Activated naive CD4-positive, alpha-beta T cell (primary cell): ENCODE measurements around the gene CXCL14.

ENCODE experiments used
- DNase-seq, 4 experiments: peaks; one replicate each; lab custom pipeline; 2025; lab: John Stamatoyannopoulos, UW

The CXCL14 gene, protein sequence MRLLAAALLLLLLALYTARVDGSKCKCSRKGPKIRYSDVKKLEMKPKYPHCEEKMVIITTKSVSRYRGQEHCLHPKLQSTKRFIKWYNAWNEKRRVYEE

DNA sequence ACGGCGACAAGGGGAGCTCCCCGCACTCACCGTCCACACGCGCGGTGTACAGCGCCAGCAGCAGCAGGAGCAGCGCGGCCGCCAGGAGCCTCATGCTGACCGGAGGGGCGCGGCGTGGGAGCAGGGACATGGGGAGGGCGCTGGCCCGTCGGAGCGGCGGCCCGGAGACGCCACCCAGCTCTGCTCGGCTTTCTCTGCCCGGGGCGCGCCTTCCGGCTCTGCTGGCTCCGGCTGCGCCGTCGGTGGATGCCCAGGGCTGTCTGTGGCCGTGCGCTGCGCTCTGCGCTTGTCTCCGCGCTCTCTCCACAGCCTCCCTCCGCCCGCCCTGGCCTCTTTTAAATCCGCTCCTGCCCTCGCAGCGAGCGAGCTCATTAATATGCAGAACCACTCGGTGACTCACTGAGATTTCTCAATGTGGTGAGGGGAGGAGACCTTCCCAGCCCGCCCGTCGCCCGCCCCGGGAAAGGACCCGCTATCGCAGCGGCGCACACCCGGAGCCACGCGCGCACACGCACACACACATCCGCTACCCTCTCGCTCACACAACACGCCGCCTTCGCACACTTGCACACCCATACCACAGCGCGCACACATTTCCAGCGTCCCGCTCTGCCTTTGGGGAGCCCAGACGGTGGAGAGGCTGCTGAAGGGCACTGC is at the start of gene CXCL14:
CXCL14 (minus strand) TSS at position 307 of the 657 bp plus-strand sequence; CDS start at position 94, 213 bp downstream.
- DNase-seq = no peak

DNA sequence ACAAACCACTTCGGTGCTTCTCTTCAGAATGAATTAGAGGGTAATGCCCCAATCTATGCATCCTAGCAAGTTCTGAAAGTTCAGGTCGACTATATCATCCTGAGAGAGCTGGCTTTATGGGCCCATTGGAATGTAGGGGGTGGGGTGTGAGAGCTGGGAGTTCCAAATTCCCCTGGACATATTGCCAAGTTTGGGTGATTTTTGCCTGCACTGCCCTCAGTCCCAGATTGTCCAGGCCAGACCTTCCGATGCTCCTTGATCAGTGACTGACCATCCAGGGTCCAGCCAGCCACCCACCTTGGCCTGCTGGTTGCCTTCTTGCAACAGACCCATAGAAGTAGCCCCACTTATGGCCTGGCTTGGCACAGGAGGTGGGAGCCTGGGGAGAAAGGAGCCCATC is 47.8 kb upstream of the CXCL14 start:
- no peak for DNase-seq

DNA sequence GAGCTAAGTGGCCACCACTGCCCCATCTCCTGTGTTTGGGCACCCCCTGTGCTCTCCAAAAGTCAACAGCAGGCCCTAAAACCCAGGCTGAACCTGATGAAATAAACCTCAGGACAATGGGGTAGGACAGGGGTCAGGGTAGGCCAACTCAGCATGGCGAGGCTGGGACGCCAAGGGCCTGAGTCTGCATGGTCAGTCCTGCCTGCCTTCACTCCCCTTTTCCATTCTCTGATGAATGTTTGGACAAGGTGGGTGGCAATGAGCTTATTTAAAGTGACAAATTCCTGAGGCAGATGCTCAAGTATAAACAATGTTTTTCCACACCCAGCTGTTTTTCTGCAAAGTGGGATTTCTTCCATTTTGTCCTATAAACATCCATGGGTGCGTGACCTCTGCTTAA is 47.2 kb upstream of the CXCL14 start:
- no peak for DNase-seq

DNA sequence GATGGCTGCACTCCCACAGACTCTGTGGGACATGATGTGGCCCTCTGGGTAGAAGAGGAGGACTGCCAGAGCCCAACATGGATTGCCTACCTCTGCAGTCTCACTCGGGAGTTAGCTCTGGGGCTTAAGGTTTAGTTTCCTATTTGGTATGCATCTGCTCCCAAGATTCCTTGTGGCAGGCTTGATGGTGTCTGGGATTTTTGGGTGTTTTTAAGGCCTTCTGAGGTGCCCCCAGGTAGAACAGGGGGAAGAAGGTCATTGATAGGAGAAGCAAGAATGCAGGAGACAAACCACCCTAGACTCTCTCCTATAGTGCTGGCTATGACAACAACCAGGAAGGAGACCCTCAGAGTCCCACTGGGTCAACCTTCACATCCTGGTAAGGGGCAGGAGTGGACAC is 46.7 kb upstream of the CXCL14 start:
- no peak for DNase-seq

DNA sequence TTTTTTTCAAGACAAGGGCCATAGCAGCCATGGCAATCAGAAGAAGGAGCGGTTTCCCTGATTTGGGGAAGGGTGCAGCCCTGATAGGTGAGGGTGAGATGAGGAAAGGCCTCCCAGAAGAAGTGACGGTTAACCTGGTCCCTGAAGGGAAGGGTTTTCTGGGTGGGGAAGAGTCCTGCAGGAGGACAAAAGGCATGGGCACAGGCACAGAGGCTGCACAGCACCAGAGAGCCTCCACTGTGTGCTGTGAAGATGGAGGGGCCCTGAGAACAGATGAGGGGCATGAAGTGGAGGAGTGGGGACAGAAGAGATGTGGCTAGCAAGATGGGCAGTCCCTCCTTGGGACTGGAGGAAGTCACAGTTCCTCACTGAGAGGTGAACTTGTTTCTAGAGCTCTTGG is 46.3 kb upstream of the CXCL14 start:
- no peak for DNase-seq

DNA sequence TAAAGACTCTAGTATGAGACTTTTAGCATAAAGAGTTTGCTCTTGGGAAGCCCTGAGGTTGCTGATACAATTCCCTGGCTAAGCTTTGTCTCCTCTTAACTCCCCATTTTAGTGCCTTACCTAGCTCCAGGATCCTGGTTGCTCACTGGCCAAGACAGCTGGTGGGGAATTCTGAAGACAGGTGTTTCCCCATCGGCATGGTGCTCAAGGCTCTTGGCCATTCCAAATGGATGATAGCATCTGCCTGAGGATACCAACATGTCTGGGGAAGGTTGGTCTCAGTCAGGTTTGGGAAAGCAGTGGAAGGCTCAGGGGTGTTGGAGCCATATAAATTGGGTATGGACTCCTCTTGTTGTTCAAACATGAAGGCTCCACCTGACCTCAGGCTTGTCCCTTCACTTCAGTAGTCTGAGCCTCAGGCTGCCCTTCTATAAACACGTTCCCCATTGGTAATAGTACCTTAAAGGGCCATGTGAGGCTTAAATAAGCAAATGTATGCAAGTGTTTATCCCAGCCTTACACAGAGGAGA is 44.5 kb upstream of the CXCL14 start:
- no peak for DNase-seq

DNA sequence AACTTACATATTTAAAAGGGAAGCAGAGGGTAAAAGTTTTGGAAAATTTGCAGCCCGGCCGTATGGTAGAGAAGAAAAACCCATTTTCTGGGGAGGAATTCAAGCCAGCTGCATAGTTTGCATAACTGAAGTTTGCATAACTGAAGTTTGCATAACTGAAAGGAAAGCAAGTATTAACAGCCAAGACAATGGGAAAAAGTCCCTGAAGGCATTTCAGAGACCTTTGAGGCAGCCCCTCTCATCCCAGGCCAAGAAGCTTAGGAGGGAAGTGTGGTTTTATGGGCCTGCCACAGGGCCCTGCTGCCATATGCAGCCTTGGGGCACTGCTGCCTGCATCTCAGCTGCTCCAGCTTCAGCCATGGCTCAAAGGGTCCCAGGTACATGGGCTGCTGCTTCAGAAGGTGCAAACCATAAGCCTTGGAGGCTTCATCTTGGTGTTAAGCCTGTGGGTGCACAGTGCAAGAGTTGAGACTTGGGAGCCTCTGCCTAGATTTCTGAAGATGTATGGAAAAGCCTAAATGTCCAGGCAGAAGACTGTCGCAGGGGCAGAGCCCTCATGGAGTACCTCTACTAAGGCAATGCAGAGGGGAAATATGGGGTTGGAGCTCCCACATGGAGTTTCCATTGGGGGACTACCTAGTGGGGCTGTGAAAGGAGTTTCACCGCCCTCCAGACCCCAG is 36.9 kb upstream of the CXCL14 start:
- DNase-seq = no peak

DNA sequence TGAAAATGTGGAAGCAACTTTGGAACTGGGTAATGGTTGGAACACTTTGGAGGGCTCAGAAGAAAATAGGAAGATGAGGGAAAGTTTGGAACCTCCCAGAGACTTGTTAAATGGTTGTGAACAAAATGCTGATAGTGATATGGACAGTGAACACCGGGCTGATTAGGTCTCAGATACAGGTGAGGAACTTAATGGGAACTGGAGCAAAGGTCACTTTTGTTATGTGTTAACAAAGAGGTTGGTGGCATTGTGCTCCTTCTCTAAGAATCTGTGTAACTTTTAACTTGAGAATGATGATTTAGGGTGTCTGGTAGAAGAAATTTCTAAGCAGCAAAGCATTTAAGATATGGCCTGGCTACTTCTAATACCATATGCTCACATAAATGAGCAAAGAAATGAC is 36.4 kb upstream of the CXCL14 start:
- DNase-seq = no peak

DNA sequence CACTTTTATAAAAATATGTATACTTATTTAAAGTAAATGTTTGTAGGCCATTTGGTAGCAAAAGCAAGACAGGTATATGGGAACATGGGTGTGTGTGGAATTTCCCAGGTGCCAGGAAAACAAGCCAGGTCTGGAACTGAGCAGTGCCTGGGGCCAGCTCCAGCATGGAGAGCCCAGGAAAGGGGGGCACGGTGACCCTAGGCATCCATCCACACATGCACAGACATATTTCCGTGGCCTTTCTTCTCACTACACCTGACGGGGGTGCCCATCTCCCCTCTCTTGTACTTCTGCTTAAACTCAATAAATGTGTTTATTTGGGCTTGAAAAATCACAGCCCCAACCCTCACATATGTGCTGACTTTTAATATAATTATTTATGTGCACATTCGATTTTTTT is 31.2 kb upstream of the CXCL14 start:
- no peak for DNase-seq

DNA sequence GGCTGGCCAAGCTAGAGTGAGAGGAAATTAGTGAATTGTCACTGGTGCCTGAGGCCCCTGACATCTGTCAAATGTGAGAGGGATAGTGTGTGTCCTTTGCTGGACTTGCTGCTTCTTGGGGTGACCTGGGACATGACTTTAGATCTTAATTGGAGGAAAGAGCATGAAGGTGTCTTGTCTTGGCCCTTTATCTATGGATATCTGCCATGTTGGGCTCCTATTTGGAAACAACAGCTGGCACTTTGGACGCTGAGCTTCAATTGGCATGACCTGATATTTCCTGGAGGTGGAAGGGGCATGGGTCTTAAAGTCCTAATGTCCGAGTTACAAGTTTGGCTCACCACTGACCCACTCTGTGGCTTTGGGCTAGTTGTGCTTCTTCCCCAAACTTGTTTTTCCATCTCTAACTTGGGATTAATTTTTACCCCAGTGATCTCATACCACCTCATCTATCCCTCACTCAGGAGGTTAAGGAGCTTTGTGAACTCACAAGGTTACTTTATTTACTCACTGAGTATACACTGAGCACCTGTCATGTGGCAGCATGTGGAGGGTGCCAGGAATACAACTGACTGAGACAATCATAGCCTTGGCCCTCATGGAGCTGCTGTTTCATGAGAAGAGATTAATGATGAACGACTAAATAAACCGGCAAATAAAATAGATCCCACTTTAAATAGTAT is 30.1 kb upstream of the CXCL14 start:
- no peak for DNase-seq

DNA sequence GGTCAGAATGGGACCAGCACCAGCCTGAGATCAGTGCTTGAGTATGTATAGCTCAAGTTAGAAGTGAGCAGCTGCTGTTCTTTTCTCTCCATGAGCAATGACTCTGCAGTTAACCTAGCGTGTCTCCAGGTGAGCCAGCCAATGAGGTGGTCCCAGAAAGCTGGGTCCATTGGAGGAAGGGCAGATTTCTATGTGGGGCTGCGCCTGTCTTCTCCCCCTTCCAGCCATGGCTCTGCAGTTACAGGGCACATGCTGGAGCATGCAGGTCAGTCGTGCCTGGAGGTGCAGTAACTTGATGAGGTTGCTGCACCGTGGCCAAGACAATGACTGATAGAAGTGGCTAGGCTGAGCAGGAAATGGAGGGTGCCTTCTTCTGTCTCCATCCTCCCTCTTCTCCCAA is 29.6 kb upstream of the CXCL14 start:
- DNase-seq = no peak

DNA sequence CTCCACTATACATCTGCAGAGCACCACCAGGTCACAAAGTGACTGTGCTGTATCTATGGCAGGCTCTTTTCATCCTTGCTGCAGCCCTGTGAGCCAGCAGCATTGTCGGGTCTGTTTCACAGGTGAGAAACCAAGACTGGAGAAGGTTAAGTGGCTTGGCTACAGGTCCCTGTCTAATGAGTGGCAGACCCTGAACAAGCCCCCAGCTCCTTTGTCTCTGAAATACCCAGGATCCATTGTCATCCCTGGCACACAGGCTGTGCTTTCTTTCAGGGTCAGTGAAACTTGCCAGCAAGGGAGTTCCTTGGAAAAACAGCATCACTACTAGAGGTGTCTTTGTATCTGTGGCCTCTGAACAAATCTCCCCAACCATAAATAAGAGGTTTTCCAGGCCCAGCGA is 27.6 kb upstream of the CXCL14 start:
- DNase-seq = no peak

DNA sequence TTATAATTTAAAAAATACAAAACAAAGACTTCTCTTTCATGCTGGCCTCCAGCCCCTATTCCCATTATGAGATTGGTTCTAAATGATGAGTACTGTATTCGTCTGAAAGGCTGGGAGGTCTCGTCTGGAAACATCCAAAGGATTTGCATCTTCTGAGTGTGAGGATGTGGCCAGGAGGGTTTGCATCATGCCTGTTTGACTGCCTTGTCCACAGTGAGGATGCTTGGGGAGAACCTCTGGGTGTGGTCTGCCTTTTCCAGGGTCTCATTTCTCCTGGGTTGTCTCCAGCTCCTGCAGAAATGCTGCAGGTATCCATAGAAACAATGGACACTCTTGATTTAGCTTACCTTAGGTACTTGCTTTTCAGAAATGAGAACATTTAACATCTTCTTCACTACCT is 26.4 kb upstream of the CXCL14 start:
- no peak for DNase-seq

DNA sequence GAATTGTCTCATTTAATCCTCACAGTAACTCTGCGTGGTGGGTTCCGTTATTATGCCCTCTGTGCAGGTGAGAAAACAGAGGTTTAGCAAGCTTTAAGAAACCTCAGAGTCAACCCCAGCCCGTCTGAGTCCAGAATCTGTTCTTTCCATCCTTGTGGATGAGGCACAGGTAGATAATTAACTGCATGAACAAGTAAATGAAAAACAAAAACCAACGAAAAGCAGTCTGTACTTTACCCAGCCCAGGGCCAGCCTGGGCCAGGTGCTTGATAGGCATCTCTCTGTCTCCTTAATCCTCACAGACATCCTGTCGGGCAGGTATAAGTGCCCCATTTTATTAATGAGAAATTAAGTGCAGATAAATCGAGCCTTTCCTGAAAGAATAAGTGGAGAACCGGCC is 25.3 kb upstream of the CXCL14 start:
- no peak for DNase-seq

DNA sequence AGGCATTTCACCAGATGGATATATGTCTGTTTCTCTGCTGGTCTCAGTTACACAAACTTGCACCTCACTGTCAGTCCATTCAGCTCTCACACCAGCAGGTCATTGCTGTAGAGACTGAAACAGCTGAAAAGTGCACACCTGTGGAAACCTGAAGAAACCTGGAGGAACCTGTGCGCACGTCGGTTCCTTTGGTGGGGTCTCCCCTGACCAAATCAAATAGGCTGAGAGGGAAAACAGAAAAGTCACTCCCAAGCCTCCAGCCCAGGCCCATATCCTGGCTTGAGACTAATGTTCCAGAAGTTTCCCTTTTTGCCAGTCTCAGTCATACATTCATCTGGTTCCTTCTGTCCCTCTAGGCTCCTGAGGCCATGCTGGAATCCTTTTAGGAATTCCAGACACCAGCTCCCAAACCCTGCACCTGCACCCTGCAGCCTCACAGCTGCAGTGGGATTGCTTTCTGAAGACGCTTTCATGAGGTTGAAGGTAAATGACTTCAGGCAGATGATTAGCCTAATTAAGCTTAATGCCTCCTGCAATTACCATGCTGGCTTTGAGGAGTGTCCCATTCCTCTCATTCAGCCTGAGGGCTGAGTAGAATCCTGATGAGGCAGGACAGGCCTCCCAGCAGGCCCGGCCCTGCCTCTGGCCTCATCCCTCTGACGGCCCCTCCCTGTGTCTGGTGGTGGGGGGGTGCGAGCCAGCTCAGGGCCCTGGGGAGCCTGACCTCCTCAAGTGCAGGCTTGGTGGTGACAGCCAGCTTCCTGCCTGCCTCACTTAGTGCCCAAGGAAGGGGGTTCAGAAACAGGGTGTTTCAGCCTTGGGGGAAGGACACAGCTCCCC is 24.3 kb upstream of the CXCL14 start:
- DNase-seq = no peak

DNA sequence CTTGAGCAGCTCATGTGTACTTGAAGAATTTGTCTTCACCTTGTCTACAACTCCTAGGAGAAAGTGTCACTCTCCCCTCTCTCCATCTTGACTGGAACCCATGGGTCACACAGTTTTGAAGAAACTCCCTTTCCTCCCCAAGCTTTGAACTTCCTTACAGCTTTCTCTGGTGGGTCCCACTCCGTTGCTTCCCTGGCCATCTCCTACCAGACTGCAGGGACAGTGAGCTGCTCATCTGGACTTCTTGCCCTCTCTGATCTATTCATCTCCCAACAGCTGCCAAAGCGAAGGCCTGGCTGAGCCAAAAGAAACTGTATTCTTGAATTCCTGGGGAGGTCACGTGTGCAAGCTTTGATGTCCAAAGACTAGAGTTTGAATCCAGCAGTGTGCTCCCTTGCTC is 22.7 kb upstream of the CXCL14 start:
- no peak for DNase-seq

DNA sequence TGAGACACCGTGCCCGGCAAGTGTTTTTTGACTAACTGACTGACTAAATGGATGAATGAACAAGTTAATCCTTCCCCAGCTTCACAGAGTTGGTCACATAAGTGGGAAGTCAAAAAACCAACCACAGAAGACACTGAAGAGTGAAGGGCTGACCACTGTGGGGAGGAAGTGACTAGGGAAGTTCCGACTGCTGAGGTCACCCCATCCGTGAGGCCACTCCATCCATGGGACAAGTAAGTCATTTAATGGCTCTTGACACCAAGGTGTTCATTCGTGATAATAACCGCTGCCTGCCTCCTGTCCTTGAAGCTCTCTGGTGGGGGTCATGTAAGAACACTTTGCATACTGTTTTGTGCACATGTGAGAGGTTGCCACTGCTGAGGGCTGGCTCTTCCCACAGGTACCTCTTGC is 22.2 kb upstream of the CXCL14 start:
- DNase-seq = no peak

DNA sequence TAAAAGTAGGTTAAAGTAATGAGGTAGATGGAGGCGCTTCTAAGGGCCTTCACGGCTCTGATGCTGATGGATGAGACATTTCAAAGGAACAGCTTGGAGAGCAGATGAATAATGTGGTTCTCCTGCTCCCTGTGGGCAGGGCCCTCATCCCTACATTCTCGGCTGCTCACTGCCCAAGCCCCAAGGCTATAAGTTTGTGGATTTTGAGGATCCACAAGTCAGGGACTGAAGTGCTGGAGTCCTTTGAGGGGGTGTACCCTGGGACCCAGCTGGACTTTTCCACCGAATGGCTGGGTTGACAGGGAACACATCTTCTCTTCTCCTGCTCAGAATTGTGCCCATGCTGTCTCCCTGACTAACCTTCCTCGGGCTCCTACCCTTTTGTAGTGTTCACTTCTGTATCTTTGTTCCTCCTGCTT is 21.4 kb upstream of the CXCL14 start:
- no peak for DNase-seq

DNA sequence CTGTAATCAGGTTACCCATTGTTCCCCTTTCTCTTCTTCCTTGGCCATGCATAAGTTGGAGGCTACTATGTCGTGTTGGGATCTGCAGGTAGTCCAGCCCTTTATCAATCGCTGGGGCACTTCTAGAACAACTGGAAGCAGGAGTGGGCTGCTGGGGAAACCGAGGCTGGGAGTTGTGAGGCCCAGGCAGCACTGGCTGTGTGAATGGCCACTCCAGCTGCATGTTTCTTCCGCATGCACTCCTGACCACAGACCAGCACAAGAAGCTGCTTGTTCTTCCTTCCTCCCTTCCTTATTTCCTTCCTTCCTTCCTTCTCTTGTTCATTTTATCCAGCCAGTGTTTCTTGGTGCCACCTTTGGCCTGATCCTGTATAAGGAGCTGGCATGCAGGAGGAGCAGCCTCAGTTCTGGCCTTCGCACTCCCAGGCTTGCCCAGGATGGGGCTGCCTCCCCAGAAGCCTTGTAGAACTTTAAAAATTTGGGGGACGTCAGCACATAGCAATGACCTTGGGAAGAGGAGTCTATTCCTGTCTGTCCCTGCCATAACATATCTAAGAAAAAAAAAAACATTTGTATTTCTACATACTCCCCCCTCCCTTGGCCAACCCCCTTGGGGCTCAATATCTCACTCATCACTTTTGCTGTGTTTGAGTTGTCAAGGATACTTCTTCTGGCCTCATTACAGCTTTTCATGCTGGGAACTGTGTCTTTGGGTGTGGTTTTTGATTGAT is 20.8 kb upstream of the CXCL14 start:
- no peak for DNase-seq

DNA sequence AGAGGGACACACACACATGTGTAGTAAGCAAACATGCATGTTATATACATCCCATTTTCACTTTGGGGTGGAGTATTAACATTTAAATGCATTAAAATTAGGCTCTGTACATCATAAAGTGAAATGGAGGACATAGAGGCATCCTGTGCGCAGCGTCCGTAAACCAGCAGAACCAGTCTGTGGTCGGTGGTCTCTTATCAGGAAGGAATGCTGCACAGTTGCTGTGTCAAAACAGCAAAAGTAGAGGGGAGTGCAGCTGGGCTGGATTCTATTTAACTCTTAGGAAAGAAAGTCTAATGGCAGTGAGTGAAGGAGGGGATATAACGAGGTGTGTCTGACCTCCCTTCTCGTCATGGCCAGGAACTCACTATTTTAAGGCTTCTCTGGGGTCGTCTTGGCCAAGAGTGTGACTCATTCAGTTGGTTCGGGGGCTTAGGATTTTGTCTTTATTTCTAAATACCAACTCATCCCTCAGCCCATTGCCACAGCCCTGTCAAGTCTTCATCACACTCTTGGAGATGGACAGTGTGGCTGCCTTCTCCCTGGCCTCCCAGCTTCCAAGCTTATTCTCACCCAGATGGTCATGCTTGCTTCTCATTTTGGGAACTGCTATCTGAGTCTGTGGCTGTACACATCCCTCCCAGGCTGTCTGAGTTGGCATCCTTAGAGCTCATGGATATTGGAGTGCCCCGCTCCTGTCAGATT is 20.1 kb upstream of the CXCL14 start:
- DNase-seq = no peak

DNA sequence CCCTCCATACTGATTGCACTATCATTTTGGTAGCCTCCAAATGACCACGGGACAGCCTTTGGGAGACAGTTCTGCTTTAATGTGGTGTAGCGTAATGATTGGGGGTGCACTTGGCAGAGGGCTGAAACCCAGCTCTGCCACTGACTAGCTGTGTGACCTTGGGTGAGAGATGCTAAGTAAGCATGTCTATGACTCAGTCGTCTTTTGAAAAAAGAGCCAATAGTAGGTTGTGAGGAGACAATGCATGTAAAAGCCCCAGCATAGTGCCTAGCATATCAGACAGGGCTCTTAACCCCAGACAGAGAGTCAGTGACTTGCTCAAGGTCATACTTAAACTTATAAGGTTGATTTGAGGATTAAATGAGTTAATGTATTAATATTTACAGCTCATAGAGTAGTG is 18.0 kb upstream of the CXCL14 start:
- no peak for DNase-seq
